HG02852 (cell line): Measurements from ENCODE around the gene COG4.
"Not testable (repeated sequence)": the region's sequence is repeated elsewhere in the genome, so short reads cannot be mapped to it uniquely, and the experiment has no call there.

ENCODE experiments used
- ATAC-seq: cut with Tn5 transposase; IDR thresholded peaks from one replicate; pipeline ENCODE4 v1.9.1; 2021; ENCODE audit warnings: mild to moderate bottlenecking, moderate library complexity; ENCODE audit not compliant: unreplicated experiment

Gene COG4

DNA sequence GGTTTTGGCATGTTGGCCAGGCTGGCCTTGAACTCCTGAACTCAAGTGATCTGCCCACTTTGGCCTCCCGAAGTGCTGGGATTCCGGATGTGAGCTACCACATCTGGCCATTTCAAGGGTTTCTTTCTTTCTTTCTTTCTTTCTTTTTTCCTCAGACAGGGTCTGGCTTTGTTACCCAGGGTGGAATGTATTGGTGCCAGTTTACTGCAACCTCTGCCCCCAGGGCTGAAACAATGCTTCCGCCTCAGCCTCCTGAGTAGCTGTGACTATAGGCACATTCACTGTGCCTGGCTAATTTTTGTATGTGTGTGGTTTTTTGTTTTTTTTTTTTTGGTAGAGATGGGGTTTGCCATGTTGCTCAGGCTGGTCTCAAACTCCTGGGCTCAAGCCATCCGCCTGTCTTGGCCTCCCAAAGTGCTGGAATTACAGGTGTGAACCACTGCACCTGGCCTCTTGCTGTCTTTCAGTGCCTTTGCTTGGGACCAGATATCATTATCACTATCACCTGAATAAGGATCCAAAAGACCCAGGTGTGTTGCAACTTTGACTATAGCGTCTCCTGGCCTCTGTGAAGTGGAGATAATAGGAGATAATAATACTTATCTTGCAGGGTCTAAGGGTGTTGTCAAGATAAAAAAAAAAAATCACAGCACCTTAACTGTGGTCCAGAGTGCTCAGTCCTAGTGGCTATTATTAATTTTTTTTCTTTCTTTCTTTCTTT lies 65.7 kb downstream of the COG4 start:
- no peak for ATAC-seq

GRCh38 chr16:70455910-70456309 lies 67.4 kb downstream of the COG4 start:
- ATAC-seq, result no peak

- ATAC-seq, result peak; percentile 88
Observed at GRCh38 chr16:70454222-70455034, 68.9 kb downstream of the COG4 start, which contains the start of gene FCSK. Gene FCSK (plus strand): TSS chr16:70454595. CDS start chr16:70463191, 8,596 bp downstream.

DNA sequence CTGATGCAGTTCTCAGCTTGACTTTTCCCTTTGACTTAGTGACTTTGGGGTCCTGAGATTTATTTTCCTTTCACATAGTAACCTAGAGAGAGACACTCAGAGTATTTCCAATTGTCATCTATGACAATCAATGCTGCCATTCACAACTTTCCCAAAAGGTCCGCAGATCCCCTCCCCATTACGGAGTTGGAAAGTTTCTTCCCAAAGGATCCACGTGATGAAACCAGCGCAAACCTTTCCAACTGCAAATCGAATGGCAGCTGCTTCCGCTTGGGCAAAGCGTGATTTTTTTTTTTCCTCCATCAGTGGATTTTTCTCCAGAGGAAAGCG lies 69.5 kb downstream of the COG4 start:
- no peak for ATAC-seq

DNA sequence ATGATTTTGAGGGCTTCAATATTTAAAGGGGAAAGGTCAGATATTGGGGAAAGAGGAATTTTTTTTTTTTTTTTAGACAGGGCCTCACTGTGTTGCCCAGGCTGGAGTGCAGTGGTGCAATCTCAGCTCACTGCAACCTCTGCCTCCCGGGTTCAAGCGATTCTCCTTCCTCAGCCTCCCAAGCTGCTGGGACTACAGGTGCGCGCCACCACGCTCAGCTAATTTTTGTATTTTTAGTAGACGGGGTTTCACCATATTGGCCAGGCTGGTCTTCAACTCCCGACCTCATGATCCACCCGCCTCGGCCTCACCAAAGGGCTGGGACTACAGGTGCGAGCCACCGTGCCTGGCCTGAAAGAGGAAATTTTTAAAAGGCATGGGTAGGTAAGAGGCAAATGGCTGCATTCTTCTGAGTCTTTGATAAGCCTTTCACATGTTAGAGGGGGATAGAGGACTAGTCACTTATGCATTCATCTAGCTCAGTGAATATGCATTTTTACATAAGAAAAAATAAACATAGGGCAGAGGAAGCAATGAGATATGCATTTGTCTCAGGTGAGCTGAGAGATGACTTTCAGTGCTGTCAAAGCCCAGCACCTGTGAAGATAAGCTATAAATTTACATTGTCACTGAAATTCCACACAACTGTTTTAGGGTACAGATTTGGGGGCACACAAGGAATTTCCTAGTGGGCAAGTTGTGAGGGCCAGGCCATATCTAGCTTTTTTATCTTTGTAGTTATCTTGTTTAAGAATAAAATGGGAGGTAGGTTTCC lies 70.0 kb downstream of the COG4 start:
- ATAC-seq, result no peak

GRCh38 chr16:70451004-70451340 lies 72.4 kb downstream of the COG4 start:
- ATAC-seq, result not testable (repeated sequence)

- ATAC-seq, result not testable (repeated sequence)
Observed at GRCh38 chr16:70450142-70451003, 73.0 kb downstream of the COG4 start.

DNA sequence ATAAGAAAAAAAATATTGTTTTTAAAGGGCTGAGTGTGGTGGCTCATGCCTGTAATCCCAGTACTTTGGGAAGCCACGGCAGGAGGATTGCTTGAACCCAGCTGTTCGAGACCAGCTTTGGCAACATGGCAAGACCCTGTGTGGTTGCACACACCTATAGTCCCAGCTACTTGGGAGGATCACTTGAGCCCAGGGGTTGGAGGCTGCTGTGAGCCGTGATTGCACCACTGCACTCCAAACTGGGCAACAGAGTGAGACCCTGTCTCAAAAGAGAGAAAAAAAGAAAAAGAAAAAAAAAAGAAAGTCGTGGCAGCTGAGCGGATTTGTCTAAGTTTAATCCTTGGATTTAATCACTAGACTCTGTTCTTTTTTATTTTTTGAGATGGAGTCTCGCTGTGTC lies 75.3 kb downstream of the COG4 start:
- no peak for ATAC-seq

DNA sequence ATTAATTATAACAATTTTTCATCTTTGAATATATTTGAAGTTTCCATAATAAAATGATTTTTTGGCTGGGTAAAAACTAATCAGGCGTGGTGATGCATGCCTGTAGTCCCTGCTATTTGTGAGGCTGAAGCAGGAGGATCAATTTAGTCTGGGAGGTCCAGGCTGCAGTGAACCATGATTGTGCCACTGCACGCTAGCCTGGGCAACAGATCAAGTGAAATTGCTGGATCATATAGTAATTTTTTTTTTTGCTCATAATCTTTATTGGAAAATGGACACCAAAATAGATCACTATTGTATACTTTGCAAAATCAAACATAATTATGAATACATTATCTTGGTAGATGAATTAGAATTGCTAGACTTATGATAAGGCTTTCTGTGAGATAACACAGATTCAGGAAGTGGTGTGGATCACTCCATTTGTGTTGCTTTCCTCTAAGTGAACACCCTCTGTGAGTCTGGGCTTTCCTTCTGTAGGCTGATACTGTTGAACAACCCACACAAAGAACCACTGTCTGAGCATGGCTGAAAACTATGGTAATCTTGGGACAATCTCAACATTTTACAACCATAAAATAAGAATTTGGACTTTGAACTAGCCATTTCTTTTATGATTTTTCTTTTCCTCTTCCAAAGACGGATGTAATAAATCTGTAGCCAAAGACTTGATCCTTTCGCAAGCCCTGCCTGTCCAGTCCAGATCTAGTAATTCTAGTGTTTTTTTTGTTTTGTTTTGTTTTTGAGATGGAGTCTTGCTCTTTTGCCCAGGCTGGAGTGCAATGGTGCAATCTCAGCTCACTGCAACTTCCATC lies 78.9 kb downstream of the COG4 start:
- no peak for ATAC-seq

- no peak for ATAC-seq
Observed at GRCh38 chr16:70442344-70442743, 81.0 kb downstream of the COG4 start.

DNA sequence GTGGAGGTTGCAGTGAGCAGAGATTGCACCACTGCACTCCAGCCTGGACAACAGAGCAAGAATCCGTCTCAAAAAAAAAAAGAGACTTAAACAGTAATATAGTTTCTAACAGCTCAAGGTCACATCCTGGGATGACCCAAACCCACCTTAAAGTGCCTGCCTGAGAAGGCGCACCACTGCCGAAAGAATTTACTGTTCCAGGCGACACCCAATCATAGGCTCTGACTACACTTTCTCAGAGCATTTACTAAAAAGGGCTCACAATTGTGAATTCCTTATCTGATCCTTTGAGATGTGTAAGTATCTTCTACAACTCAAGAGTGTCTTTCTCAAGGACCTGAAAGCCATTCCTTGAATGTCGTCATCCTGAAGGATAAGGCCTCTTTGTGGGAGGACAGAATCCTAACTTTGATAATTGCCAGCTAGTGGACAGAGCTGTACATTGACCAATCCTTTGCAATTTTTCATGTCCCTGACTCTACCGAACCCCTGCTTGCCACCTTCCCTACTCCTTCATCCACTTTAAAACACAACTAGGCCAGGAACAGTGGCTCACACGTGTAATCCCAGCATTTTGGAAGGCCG lies 81.9 kb downstream of the COG4 start:
- no peak for ATAC-seq

- no peak for ATAC-seq
Observed at GRCh38 chr16:70440009-70440692, 83.2 kb downstream of the COG4 start.

GRCh38 chr16:70438969-70439862 lies 84.1 kb downstream of the COG4 start, which contains the start of gene ST3GAL2:
Gene ST3GAL2 (minus strand): TSS chr16:70439100. CDS start chr16:70398530, 40,570 bp downstream.
- ATAC-seq, result peak; percentile 81

GRCh38 chr16:70438585-70438968 lies 84.8 kb downstream of the COG4 start:
- ATAC-seq, result peak; percentile 1

DNA sequence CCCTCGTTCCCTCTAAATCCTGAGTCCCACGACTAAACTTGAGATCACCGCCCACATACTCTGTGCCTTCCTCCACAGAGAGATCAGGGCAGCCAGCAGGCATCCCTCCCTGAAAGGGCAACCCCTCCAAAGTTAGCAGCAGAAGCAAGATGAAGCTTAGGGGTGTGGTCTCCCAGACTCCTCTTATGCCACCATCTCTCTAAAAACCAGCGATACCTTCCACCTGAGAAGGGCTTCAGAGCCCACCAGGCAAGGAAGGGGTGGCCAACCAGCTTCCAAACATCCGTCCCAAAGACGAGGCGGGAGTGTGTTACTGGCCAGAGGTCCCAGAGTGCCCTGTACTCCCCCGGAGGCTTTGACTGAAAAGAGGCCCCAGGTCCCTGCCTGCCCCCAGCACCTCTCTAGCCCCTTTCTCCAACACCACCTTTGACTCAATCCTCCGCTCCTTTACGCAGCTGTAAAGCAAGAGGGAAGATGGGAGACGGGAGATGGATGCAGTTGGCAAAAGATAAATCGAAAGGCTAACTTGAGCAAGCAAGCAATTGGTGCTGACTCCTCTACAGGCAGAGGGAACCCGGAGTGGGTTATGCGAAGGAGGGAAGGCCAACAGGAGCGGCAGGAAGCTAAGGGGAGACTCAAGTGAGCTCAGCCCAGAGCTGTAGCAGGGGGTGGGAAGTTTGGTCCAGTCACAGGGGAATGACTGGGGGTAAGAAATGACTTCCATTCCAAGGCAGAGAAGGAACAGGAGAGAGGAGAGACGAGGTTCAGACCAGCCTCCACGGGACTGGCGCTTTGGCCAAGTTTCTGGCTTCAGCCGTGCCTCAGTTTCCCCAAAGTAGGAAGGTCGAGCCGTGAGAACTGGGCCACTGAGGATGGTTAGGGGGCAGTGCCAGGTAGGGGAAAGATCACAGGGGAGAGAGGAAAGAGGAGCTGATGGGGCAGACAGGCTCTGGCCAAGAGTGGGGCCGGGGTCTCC lies 85.5 kb downstream of the COG4 start:
- no peak for ATAC-seq

DNA sequence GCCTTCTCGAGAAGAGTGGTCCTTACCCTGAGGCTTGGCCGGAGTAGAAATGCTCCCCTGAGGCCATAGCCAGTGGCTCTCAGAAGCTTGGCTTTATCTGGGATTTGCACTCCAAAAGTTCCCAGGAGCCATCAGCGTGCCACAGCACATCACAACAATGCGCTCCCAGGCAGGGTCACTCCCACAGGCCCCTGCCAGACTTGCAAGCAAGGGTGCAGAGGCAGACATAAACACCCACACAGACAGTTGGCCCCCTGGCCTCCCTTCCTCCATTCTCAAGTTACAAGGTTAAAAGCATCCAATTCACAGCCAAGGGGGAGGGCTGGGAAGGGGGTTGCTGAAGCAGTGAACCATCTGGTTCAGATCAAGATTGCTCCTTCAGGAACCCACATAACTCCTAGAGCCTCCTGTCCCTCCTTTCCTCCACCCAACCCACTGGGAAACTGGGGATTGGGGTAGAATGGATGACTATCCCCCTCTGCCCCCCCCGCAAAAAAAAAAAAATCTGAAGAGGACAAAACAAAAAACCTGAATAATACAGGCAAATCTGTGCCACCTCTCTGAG lies 86.3 kb downstream of the COG4 start:
- no peak for ATAC-seq
